ENCODE data around the gene SPSB3. TPM values are rescaled to one million over a fixed set of nuclear protein-coding genes. Genes with fewer than 3 reads are reported as not detected.

SPSB3 gene
- total and polyA plus RNA-seq, 9 of the 15 experiments (the other 6 are each of a cell fraction or from before 2014, with no cell fraction given) = 0.39 to 37.4 (median 7.1) TPM

GRCh38 chr16:1769402-1770300 is 12.7 kb downstream of the SPSB3 start (continued):
- TF ChIP-seq ARID4B (CRISPR knock-in tag; IDR thresholded peaks at IDR 0.05) (0 out of 2 replicates have a peak, but pooled peaks have one; percentile 6), SUPT5H (IDR thresholded peaks at IDR 0.05) (peak; percentile 45; the same call in 1 of the 2 replicates), THRAP3 (IDR thresholded peaks at IDR 0.05; ENCODE audit: borderline replicate concordance) (no peak), ZNF174 (CRISPR knock-in tag; IDR thresholded peaks at IDR 0.05) (no peak), PHF8 (IDR thresholded peaks at IDR 0.05; ENCODE audit: borderline replicate concordance, low read length) (no peak), KDM5B (IDR thresholded peaks at IDR 0.05; ENCODE audit: insufficient replicate concordance, low read depth, low read length) (peak; percentile 40), SIN3B (IDR thresholded peaks at IDR 0.05; ENCODE audit: low read depth) (0 out of 2 replicates have a peak, but pooled peaks have one; percentile 19), FIP1L1 (IDR thresholded peaks at IDR 0.05; ENCODE audit: low read depth, low read length, poor library complexity, severe bottlenecking) (peak; percentile 50), PHTF2 (CRISPR knock-in tag; IDR thresholded peaks at IDR 0.05) (no peak), NCOR1 (IDR thresholded peaks at IDR 0.05) (0 out of 2 replicates have a peak, but pooled peaks have one; percentile 9), CHD1 (IDR thresholded peaks at IDR 0.05; ENCODE audit: low read length) (no peak), ZKSCAN3 (CRISPR knock-in tag; IDR thresholded peaks at IDR 0.05) (no peak), POLR2A (conservative IDR thresholded peaks at IDR 0.05) (peak; percentile 53), MYNN (IDR thresholded peaks at IDR 0.05) (no peak; the same call in 1 of the 2 replicates), MYNN (CRISPR knock-in tag; IDR thresholded peaks at IDR 0.05) (no peak), PRPF4 (IDR thresholded peaks at IDR 0.05; ENCODE audit: insufficient read depth, low read depth, low read length, poor library complexity, severe bottlenecking) (no peak), PHF21A (IDR thresholded peaks at IDR 0.05; ENCODE audit: borderline replicate concordance, low read depth) (no peak), PRMT5 (CRISPR knock-in tag; IDR thresholded peaks at IDR 0.05) (no peak)

Measured in K562 (cell line).